MG63 (cell line): ENCODE measurements around the gene SYCN. TPM values are rescaled to one million over a fixed set of nuclear protein-coding genes. Genes with fewer than 3 reads are reported as not detected.

Source experiments
- DNase-seq: peaks from one replicate; pipeline ENCODE4 v3.0.0-alpha.2; 2020
- H3K27me3 ChIP-seq: fragments of 250-450 bp; sonication (Bioruptor Pico); 2 replicates; pipeline ENCODE4 v1.5.1; 2020; ENCODE audit warnings: mild to moderate bottlenecking, moderate library complexity
- H3K36me3 ChIP-seq: fragments of 250-450 bp; sonication (Bioruptor Pico); 2 replicates; pipeline ENCODE4 v1.5.1; 2020; ENCODE audit warnings: mild to moderate bottlenecking, moderate library complexity
- H3K4me3 ChIP-seq: fragments of 250-450 bp; sonication (Bioruptor Pico); 2 replicates; pipeline ENCODE4 v1.5.1; 2020; ENCODE audit warnings: mild to moderate bottlenecking, moderate library complexity
- H3K9me3 ChIP-seq: fragments of 250-450 bp; sonication (Bioruptor Pico); 2 replicates; pipeline ENCODE4 v1.5.1; 2020; ENCODE audit warnings: mild to moderate bottlenecking, moderate library complexity
- total RNA-seq: library from RNA; depleted of rRNA; stranded (reverse); fragments of >200 nt; shearing (Covaris generic); gene quantifications from 2 replicates; pipeline ENCODE4 v1.2.3, GENCODE V29; 2014; ENCODE audit warnings: low replicate concordance

SYCN gene
- total RNA-seq, 1 experiment from 2014 or later: not detected

DNA sequence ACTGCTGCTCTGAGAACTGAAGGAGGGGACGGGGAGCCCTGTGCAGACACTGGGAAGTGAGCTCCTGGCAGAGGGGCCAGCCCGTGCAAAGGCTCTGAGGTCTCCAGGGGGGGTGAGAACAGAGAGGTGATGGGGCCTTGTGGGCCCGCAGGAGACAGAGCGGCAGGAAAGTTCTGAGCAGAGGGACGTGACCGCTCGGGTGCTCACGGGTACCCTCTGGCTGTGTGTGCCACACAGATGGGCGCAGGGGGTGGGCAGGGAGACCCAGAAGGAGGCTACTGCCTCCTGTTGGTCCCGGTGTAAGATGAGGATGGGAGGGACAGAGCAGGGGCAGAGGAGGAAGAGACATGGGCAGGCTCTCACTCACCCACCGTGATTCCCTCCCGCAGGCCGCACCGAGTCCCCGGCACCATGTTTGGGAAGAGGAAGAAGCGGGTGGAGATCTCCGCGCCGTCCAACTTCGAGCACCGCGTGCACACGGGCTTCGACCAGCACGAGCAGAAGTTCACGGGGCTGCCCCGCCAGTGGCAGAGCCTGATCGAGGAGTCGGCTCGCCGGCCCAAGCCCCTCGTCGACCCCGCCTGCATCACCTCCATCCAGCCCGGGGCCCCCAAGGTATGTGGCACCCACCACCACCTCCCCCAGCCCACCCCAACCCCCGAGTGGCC, 34.8 kb downstream of the SYCN start:
- no peak for DNase-seq
- Histone ChIP-seq H3K9me3 (no peaks in the 10 kb centered on the region), H3K4me3 (no peak overlapping the region), H3K36me3 (peaks cover 8% of the 10 kb centered on the region; the same call in 1 of the 2 replicates), H3K27me3 (no peaks in the 10 kb centered on the region)

DNA sequence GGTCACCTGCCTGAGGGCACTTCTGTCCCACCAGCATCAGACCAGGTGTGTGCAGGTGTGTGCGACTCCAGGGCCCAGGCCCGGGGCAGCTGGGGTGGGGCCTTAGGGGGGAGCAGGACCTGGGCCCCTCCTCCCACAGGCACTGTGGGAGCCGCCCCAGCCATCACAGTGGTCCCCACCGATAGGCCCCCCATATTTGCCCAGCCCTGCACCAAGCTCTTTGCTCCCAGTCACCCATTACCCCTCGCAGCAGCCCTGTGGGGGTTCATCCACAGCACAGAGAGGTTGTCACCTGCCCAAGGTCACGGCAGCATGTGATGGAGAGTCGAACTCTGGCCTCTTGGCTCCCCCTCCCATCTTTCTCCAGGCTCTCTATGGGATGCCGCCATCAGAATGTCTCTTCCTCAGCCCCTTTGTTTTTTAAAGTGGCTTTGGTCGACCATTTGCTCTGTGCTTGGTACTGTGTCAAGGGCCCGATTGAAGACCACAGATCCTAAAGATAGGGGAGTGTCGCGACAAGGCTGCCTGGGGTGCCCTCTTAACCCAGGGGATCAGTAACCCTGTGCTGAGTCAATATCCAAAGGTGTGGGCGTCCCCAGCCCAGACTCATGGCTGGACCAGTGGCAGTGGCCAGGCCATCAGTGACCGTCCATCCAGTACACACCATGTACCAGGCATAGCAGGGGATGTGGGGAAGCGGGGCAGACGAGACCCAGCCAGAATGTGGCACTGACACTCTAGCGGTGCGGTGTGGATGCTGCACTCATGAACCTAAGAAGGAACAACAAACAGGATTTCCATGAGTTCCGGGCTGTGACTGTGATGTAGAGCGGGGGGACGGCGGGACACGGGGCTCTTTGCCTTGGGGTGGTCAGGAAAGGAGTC, 35.6 kb downstream of the SYCN start:
- no peaks in the 10 kb centered on the region for H3K27me3 ChIP-seq
- H3K9me3 ChIP-seq: no peaks in the 10 kb centered on the region
- DNase-seq: no peak
- H3K36me3 ChIP-seq: peaks cover 8% of the 10 kb centered on the region; the same call in 1 of the 2 replicates
- no peak overlapping the region for H3K4me3 ChIP-seq

GRCh38 chr19:39167461-39168257, 36.4 kb downstream of the SYCN start:
- Histone ChIP-seq H3K27me3 (no peaks in the 10 kb centered on the region), H3K9me3 (no peaks in the 10 kb centered on the region), H3K4me3 (no peak overlapping the region), H3K36me3 (peaks cover 4% of the 10 kb centered on the region; the same call in 1 of the 2 replicates)
- DNase-seq: no peak

- Histone ChIP-seq H3K9me3 (no peaks in the 10 kb centered on the region), H3K36me3 (0 out of 2 replicates have a peak, but pooled peaks cover 2% of the 10 kb centered on the region), H3K4me3 (no peak overlapping the region), H3K27me3 (no peaks in the 10 kb centered on the region)
- no peak for DNase-seq
Measured at GRCh38 chr19:39166571-39167391, 37.3 kb downstream of the SYCN start.

DNA sequence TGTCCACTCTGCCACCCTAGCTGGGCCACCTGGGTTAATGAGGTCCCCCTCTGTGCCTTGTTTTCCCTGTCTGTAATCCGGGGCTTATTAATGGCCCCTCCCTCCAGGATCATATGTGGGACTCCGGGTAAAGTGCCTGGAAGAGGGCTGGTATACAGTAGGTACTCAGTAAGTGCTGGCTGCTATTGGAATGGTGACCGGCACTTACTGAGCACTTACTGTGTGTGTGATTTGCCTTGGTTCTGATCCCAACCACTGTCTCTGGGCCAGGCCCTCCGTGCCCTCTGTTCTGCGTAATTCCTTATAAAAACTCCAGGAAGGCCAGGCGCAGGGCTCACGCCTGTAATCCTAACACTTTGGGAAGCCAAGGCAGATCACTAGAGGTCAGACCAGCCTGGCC, 38.2 kb downstream of the SYCN start:
- H3K36me3 ChIP-seq: no peaks in the 10 kb centered on the region
- no peaks in the 10 kb centered on the region for H3K9me3 ChIP-seq
- no peaks in the 10 kb centered on the region for H3K27me3 ChIP-seq
- DNase-seq: no peak
- no peak overlapping the region for H3K4me3 ChIP-seq

DNA sequence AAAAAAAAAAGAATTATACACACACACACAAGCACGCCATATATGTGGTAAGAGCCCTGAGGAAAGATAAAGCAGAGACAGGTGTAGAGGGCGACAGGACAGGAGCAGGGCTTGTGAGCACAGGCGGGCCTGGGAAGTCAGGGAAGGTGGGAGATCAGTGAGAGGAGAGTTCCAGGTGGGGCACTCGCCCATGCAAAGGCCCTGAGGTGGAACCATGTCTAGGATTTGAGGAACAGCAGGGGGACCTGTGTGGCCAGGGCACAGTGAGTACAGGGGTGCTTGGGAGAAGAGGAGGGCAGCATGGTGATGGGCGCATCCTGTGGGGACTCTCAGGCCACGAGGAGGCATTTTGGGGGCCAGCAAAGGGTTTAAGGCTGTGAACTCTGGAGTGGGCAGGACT, 39.8 kb downstream of the SYCN start:
- H3K9me3 ChIP-seq: no peaks in the 10 kb centered on the region
- no peaks in the 10 kb centered on the region; the same call in 1 of the 2 replicates for H3K36me3 ChIP-seq
- no peak overlapping the region for H3K4me3 ChIP-seq
- DNase-seq: no peak
- no peaks in the 10 kb centered on the region for H3K27me3 ChIP-seq

GRCh38 chr19:39163621-39164020, 40.4 kb downstream of the SYCN start:
- H3K4me3 ChIP-seq: no peak overlapping the region
- H3K9me3 ChIP-seq: no peaks in the 10 kb centered on the region
- H3K27me3 ChIP-seq: no peaks in the 10 kb centered on the region
- H3K36me3 ChIP-seq: no peaks in the 10 kb centered on the region; the same call in 1 of the 2 replicates
- DNase-seq: no peak

DNA sequence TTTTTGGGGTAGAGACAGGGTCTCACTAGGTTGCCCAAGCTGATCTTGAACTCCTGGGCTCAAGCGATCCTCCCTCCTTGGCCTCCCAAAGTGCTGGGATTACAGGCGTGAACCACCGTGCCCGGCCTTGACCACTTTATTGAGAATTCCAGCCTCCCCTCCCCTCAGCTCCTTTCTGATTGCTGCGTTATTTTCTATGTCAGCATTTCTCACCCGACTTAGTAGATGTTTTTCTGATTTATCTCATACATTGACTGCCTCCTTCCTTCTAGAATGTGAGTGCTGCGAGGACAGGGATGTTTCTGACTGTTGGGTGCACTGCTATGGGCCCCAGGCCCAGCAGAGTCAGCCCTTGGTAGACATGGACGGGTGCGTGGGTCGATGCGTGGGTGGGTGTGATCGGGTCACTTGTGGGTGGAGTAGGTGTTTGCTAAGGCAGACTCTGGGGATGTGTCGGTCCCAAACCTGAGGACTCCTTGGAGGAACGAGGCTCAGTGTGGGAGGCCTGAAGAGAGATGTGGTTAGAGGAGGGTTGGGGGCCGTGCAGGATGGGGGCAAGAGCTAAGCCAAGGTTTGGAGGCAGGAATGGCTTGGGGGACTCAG, 41.5 kb downstream of the SYCN start:
- H3K36me3 ChIP-seq: no peaks in the 10 kb centered on the region; the same call in 1 of the 2 replicates
- no peak overlapping the region for H3K4me3 ChIP-seq
- H3K9me3 ChIP-seq: no peaks in the 10 kb centered on the region
- no peak for DNase-seq
- H3K27me3 ChIP-seq: no peaks in the 10 kb centered on the region

DNA sequence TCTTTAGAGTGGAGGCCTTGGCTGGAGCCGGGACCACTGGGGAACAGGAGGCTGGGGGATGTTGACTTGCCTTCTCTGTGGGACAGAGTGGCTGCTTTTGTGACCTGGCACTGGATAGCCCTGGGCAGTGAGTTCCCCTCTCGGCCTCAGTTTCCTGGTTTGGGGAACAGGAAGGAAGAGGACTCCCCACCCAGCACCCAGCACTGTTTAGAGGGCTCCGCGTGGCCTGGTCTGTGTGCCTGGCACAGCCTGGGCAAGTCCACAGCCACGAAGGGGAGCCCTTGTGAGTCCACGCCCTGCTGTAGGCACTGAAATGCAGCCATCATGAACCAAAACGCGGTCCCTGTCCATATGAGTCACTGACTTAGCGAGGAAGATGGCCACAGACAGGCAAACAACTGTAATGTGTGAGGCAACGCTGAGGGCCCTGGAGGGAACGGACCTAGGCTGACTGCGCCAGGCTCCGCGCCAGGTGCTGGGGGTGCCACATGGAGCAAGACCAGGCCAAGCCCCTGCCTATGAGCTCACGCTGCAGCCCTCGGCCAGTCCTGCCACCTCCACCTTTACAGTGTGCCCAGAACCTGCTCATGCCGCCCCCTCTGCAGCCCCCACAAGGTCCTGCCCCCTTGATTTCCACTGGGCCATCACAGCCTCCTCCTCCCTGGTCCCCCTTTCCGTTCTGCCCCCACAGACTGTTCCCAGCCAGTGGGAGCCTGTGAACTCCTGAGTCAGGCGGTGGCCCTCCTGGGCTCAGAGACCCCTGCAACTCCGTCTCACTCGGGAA, 43.0 kb downstream of the SYCN start:
- Histone ChIP-seq H3K4me3 (no peak overlapping the region), H3K36me3 (no peaks in the 10 kb centered on the region; the same call in 1 of the 2 replicates), H3K9me3 (no peaks in the 10 kb centered on the region), H3K27me3 (no peaks in the 10 kb centered on the region)
- DNase-seq: peak; percentile 86

- Histone ChIP-seq H3K9me3 (no peaks in the 10 kb centered on the region), H3K27me3 (no peaks in the 10 kb centered on the region), H3K36me3 (no peaks in the 10 kb centered on the region; the same call in 1 of the 2 replicates), H3K4me3 (no peak overlapping the region)
- peak; percentile 92 for DNase-seq
Measured at GRCh38 chr19:39160523-39160861, 43.6 kb downstream of the SYCN start.

DNA sequence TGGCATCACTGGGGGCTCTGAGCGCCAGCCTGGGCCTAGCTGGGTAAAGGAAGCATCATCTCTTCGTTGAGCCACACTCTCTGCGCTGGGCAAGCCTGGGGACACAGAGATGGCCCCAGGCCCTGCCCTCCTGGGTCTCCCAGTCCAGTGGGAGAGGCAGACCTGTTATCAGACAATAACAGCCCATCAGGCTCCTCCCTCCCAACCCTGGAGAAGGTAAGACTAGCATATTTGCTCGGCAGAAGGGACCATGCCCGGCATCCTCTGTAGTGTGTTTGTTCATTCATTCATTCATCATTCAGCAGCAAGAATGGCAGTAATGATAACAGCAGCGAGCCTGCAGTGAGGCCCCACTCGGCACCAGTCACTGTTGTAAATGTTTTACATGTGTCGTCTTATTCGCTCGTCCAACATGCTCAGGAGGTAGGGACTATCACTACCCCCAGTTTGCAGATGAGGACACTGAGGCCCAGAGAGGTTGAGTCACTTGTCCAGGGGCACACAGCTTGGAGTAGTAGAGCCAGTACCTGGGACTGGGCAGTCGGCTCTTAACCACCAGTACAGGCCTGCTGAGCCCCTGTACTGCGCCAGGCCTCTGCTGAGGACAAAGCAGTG, 45.3 kb downstream of the SYCN start:
- DNase-seq: no peak
- Histone ChIP-seq H3K4me3 (no peak overlapping the region), H3K36me3 (no peaks in the 10 kb centered on the region; the same call in 1 of the 2 replicates), H3K9me3 (no peaks in the 10 kb centered on the region), H3K27me3 (no peaks in the 10 kb centered on the region)

DNA sequence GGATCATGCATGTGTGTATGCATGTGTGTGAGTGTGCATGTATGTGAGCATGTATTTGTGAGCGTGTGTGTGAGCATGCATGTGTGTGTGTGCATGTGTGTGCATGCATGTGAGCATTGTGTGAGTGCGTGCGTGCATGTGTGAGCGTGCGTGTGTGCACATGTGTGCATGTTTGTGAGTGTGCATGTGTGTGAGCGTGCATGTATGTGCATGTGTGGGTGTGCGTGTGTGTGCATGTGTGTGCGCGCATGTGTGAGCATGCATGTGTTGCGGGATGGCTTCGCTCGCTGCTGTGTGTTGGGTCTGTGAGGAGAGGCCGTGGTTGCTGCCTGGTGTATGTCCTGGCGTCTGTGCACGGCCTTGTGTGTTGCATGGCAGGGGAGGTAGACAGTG, 46.1 kb downstream of the SYCN start:
- no peaks in the 10 kb centered on the region for H3K9me3 ChIP-seq
- no peak for DNase-seq
- H3K36me3 ChIP-seq: no peaks in the 10 kb centered on the region; the same call in 1 of the 2 replicates
- no peaks in the 10 kb centered on the region for H3K27me3 ChIP-seq
- H3K4me3 ChIP-seq: no peak overlapping the region

DNA sequence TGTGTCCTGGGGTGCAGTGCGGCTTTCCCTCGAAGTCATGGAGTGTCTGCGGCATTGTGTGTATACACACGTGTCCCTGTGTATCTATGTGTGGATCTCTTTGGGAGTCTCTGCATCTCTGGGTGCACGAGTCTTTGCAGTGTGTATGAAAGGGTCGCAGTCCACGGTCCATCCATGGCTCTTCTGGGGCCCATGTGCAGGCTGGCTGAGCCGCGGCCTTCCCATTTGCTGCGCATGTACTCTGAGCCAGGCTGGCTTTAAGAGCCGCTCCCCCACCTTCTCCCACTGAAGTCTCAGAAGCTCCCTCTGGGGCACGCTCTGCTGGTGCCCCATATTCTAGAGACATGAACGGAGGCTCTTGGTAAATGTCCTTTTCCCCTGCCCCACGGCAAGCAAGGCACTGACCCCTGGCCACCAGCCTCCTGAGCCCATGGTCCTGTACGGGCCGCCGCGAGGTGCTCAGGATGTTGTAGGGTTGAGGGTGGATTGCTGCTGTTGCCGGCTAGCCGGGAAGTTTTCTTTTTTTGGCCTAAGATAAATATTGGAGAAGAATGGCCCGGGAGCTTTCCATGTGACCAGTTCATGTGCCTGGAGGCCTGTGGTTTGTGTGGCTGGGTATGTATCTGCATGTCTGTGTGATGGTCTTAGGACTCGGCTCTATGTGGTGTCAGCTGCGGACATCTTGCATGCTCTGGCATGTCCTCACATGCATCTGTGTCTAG, 46.6 kb downstream of the SYCN start:
- Histone ChIP-seq H3K9me3 (no peaks in the 10 kb centered on the region), H3K4me3 (no peak overlapping the region), H3K27me3 (no peaks in the 10 kb centered on the region), H3K36me3 (no peaks in the 10 kb centered on the region; the same call in 1 of the 2 replicates)
- no peak for DNase-seq
